ENCODE results near the gene SLC2A4RG. TPM values are rescaled to one million over a fixed set of nuclear protein-coding genes. Genes with fewer than 3 reads are reported as not detected.
"Not testable (repeated sequence)": the region's sequence is repeated elsewhere in the genome, so short reads cannot be mapped to it uniquely, and the experiment has no call there.

Gene SLC2A4RG
- total RNA-seq, 1 donor from 2014 or later, result 60.9 TPM

GRCh38 chr20:63714858-63715257 is 24.7 kb upstream of the SLC2A4RG start:
- no peak for ATAC-seq

DNA sequence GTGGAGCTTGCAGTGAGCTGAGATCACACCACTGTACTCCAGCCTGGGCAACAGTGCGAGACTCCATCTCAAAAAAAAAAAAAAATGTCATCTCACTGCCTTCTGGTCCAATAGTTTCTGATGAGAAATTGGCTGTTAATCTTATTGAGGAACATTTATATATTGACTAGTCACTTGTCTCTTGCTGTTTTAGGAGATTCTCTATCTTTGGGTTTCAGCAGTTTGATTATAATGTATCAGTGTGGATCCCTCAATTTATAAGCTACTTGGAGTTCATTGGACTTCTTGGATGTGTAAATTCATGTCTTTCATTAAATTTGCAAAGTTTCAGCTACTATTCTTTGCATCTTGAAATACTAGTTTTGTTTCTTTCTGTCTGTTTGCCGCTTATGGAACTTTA is 20.6 kb upstream of the SLC2A4RG start:
- ATAC-seq, result no peak

GRCh38 chr20:63722967-63723622 is 16.5 kb upstream of the SLC2A4RG start:
- not testable (repeated sequence) for ATAC-seq

- not testable (repeated sequence) for ATAC-seq
Measured at GRCh38 chr20:63730189-63730733, 9.3 kb upstream of the SLC2A4RG start.

- no peak for ATAC-seq
Measured at GRCh38 chr20:63731410-63731809, 8.2 kb upstream of the SLC2A4RG start.

DNA sequence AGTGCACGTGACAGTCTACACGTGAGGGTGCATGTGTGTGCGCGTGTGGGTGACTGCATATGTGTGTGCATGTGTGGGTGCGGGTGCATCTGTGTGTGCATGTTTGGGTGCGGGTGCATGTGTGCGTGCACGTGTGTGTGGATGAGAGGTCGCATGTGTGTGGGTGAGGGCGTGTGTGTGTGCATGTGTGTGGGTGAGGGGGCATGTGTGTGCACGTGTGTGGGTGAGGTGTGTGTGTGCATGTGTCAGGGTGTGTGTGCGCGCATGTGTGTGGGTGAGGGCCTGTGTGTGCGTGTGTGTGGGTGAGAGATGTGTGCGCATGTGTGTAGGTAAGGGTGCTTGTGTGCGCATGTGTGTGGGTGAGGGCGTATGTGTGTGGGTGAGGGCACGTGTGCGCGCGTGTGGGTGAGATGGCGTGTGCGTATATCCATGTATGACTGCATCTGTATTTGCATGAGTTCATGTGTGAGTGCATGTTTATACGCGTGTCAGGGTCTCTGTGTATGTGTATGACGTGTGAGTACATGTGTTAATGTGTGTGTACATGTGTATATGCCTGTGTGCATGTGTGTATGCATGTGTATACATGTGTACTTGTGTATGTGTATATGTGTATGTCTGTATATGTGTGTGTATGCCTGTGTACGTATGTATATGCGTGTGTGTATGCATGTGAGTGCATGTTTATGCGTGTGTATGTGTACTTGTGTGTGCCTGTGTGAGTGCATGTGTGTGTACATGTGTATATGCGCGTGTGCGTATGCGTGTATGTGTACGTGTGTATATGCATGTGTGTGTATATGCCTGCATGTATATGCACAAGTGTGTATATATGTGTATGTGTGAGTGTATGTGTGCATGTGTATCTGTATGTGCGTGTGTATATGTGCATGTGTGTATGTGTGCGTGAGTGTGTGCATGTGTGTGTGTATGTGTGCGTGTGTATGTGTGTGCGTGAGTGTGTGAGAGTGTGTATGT is 7.2 kb upstream of the SLC2A4RG start:
- no peak for ATAC-seq

DNA sequence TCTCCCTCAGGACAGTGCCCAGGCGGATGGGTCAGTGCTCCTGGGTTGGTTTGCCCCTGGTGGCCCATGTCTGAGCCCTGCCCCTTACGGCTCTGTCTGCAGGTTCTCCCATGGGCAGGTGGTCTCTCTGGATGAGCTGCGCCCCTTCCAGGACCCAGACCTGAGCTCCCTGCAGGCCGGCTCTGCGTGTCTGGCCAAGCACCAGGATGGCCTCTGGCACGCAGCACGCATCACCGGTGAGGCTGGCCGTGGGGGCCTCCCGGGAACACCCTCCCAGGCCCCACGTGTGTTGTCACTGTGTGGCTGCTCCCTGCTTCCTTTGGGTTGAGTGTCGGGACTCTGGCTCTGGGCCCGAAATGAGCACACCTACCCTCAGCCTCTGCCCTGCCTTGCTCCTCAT is 6.5 kb upstream of the SLC2A4RG start:
- ATAC-seq, result no peak

DNA sequence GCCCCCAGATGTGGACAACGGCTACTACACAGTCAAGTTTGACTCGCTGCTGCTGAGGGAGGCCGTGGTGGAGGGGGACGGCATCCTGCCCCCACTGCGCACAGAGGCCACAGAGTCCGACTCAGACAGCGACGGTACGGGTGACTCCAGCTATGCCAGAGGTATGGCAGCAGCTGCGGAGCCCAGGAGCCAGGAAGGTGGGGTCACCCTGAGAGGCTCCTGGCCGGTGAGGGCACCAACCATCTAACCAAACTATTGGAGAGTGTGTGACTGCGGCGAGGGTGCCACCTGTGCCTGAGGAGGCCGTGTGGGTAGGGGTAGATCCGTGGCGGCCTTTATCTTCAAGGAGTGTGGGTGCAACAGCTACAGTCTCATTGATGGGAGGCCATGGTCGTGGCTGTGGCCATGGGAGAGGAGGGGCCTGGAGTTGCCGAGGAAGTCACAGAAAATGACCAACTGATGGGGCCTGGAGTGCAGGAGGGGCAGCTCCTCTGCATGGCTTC is 5.9 kb upstream of the SLC2A4RG start:
- no peak for ATAC-seq

DNA sequence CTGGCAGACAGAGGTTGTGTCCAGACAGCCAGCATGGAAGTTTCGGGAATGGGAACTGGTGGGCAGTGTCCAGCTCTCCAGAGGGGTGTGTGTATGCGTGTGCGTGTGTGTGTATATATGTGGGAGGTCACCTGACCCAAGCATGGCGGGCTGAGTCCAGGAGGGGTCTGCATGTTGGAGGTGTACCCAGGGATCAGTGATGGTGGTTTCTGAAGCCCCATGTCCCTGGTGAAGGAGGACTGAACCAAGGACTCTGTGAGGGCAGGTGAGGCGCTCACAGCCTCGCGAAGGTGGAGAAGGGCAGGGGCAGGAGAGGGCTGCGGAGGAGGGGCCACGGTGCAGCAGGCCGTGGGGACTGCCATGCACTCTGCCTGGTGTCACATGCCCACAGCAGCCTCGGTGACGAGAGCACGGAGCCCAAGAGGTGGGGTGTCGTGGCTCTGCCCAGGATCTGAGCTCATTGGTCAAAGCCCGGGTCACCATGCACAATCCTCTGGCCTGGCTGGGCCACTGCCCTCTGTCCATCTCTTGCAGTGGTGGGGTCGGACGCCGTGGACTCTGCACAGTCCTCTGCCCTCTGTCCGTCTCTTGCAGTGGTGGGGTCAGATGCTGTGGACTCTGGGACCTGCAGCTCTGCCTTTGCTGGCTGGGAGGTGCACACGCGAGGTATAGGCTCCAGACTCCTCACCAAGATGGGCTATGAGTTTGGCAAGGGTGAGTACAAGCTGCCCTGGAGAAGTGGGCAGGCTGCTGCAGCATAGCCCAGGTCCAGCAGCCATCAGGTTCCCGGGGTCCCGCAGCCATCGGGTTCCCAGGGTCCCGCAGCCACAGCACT is 5.2 kb upstream of the SLC2A4RG start:
- no peak for ATAC-seq

GRCh38 chr20:63734946-63735858 is 4.4 kb upstream of the SLC2A4RG start:
- no peak for ATAC-seq

GRCh38 chr20:63735859-63736718 is 3.5 kb upstream of the SLC2A4RG start, which contains the start of gene LIME1:
Gene LIME1 (plus strand): TSS chr20:63736664. CDS start chr20:63737550, 886 bp downstream.
- peak; percentile 18 for ATAC-seq

- ATAC-seq, result no peak
Measured at GRCh38 chr20:63736893-63737694, 2.5 kb upstream of the SLC2A4RG start.

DNA sequence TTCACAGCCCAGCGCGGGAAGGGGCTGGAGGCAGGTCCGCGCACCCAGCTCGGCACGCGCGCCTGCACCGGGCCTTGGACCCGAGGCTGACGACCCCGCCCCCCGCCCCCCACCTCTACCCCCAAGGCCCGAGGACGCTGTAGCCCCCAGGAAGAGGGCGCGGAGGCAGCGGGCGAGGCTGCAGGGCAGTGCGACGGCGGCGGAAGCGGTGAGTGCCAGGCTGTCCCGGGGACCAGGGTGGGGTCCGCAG is 2.0 kb upstream of the SLC2A4RG start:
- ATAC-seq, result no peak

GRCh38 chr20:63737945-63738686 is 1.5 kb upstream of the SLC2A4RG start:
- ATAC-seq, result no peak

GRCh38 chr20:63738687-63739129 is 868 bp upstream of the SLC2A4RG start:
- ATAC-seq, result peak; percentile 8

DNA sequence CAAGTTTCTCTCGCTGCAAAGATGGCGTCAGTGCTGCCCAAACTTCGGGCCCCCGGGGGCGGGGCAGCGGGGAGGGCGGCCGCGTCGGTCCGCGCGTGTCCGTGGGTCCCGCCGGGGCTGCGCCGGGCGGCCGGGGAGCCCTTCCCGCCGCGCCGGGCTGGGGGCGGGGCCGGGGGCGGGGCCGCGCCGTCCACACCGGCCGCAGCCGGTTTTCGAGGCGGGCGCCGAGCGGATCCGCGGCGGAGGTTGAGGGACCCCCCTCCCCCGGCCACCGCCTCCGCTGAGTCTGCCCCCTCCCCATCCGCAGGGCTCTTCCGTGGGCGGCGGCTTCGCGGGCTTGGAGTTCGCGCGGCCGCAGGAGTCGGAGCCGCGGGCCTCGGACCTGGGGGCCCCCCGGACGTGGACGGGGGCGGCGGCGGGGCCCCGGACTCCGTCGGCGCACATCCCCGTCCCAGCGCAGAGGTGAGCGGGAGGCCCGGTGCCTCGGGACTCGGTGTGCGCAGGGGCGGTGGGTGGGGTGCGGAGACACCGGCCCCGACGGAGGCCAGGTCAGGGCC is 572 bp downstream of the SLC2A4RG start:
- peak; percentile 10 for ATAC-seq

GRCh38 chr20:63740627-63741353 is 1.2 kb downstream of the SLC2A4RG start:
- peak; percentile 56 for ATAC-seq

- no peak for ATAC-seq
Measured at GRCh38 chr20:63741354-63741675, 1.7 kb downstream of the SLC2A4RG start.
